Activated CD8-positive, alpha-beta memory T cell treated with anti-CD3 and anti-CD28 coated beads for 4 hours (primary cell): ENCODE measurements around the gene DLL1.

Experiments used
- DNase-seq, 2 donors: peaks; one replicate each; pipeline ENCODE4 v3.0.0-alpha.2; 2020; ENCODE audit warnings: low read depth in 2 of 2

Gene DLL1

GRCh38 chr6:170283212-170284081 is 7.4 kb downstream of the DLL1 start:
- no peak for DNase-seq

GRCh38 chr6:170282512-170283158 is 8.2 kb downstream of the DLL1 start:
- no peak for DNase-seq

GRCh38 chr6:170281331-170282292 is 9.3 kb downstream of the DLL1 start:
- no peak for DNase-seq

DNA sequence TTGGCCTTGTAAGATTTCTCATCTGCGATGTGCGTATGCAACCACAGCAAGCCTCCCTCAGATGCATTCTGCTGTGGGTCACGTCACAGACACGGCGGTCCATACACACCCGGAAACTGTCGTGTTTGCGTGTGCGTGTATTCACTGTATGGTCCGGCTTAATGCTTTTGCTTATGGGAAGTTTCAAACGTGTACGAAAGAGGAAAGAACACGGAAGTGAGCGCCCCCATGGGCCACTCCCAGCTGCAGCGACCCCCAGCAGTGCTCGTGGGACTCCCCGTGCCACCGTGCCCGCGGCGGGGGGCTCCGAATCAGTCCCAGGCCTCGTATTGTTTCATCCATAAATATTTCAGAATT is 10.2 kb downstream of the DLL1 start:
- DNase-seq = no peak

DNA sequence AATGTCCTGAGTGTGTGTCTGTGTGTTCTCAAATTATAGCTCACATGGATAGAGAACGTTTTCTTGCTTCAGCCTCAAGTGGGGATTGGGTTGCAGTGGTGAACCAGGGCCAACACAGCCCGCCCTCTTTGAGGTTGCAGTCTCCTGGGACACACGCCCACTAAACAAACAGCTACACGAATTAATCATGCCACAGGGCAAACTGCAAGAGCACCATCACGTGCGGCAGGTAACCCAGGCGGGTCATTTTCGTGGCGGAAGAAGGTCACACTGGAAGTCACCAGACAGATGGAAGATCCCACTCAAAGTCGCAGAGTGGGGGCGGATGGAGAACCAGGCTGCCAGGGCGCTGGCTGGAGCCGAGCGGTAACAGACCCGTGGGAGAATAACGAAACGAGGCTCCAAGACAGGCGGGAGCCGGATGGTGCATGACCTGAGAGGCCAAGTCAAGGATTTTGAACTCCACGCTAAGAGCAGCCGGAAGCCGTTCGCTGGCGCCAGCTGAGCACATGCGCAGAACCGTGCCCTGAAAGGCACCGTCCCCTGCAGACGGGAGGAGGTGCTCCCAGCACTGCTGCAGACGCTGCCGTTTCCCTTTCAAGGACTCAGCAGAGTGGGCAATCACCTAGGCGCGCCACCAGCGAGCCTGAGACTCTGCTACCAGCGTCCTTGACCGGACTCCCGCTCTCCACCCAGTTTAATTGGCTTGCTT is 10.7 kb downstream of the DLL1 start:
- DNase-seq = peak in 1 of 2 donors; percentile 22

DNA sequence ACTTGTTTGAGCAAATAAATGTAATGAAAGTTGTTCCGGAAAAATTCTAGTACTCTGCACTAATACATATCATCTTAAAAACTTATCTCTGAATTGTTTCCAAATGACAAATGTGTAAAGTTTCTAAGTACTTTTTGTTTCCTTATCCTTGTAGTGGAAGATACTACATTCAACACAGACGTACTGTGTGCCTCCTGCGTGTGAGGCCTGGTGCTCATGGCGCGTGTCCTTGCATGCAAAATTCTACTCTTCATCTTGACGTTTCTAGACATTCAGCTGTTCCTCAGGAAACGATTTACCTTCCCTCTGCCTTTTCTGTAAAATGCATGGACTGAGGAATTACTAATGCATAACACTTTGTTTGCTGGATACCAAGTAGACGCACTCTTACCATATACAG is 11.5 kb downstream of the DLL1 start:
- no peak for DNase-seq

GRCh38 chr6:170278743-170279094 is 12.2 kb downstream of the DLL1 start:
- DNase-seq = no peak

DNA sequence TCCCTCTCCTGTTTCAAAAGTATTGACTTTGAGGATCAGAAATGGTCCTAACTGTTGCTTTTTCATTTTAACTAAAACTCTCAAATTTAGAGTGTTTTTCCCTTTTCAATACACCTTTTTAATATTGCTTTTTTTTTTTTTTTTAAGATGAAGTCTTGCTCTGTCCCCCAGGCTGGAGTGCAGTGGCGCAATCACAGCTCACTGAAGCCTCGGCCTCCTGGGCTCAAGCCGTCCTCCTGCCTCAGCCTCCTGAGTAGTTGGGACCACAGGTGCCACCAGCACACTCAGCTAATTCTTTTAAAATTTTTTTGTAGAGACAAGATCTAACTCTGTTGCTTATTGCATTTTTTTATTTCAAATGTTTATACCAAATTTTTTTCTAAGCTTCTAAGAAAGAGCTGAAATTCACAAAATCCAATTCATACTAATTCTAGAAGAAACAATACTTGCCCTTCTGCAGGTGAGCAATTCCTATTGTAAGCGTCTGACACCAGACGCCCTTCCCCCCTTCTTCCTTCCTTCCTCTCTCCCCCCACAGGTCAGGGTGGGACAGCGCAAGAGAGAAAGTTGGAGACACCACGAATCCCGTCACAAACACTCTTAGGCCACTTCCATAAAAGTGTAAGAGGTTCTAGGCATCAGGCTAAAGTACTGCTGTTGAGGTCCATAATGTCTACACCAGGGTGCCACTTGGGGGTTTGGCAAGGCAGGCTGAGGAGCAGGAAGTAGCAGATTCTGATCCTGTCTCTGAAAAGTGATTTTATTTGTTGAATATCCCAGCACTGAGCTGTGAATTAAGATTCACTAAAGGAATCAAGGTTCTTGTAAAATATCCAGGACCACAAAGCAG is 12.8 kb downstream of the DLL1 start:
- DNase-seq = no peak

DNA sequence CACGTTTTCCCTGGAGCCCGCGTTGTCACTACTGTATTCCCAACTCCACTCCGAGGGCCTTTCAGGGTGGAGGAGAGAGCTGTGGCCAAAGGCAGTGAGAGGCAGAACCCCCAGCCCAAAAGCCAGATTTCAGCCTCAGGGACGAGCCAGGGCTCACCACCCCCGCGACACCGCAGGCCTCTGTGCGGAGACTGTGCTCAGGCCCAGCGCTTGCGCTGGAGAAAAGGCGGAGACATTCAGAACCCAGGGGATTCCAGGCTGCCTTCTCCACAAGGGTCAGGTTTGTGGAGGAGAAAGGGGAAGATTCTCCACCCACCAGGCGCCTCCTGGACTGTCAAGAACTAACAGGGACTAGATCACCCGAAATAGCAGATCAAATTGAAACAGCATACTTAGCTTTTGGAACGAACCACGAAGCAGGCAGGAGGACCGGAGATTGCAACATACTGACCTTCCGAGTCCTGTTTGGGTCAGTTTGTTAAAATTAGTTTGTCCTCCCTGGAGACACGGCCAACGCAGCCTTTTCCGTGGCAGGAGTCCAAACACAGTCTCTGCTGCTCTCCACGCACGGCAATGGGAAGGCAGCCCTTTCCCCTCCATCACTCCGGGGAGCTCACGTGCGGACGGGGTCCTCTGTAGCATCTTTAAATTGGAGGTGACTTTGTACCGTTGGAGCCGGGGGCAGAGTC is 14.4 kb downstream of the DLL1 start:
- DNase-seq = no peak

DNA sequence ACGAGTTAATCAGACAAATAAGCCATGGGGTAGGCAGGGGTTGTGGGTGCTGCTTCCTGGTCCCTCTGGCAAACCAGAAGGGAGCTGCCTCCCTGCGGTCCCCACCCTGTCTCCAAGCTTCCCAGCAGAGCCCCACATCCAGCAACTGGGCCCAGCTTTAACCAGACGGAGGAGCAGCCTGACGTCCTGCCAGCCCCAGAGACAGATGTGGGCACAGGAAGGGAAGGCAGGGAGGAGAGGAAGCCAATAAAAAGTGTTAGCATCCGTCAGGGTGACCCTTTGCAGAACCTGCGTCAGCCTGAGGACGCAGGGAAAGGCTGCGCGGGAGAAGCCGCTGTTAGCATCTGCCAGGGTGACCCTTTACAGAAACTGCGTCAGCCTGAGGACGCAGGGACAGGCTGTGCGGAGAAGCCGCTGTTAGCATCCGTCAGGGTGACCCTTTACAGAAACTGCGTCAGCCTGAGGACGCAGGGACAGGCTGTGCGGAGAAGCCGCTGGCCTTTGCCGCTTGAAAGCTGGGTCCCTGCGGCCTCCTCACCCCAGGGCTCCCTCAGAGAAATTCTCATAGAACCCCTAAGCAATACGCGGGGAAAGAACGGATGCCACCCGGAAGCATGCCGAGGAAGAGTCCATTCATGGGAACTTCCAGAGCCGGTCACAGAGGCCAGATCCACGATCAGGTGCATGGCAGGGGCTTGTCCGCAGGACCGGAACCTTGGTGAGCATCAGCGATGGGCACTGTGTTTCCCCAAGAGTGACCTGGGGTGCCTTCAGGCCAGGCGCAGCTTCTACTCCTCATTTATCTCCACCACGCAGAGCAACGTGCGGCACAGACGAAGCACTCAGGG is 15.9 kb downstream of the DLL1 start:
- no peak for DNase-seq

DNA sequence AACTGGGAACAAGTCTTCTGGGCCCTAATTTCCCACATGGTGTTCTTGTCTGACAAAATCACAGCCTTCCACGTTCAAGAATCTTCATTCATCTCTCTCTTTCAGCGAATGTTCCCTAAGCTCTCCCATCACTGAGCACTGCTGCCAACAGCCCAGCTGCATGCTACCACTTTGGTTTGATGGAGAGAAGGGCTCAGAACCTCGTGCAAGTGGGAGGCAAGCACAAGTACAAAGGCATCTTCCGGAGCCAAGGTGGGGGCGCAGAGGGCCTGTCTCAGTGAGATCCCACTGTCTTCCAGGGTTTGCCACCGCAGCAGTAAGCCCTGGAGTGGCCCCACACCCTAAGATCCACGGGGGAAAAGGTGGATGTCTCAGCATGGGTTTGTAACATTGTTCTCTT is 17.2 kb downstream of the DLL1 start:
- DNase-seq = no peak

GRCh38 chr6:170273191-170273590 is 17.7 kb downstream of the DLL1 start:
- DNase-seq = no peak

GRCh38 chr6:170272341-170273065 is 18.4 kb downstream of the DLL1 start:
- DNase-seq = no peak

DNA sequence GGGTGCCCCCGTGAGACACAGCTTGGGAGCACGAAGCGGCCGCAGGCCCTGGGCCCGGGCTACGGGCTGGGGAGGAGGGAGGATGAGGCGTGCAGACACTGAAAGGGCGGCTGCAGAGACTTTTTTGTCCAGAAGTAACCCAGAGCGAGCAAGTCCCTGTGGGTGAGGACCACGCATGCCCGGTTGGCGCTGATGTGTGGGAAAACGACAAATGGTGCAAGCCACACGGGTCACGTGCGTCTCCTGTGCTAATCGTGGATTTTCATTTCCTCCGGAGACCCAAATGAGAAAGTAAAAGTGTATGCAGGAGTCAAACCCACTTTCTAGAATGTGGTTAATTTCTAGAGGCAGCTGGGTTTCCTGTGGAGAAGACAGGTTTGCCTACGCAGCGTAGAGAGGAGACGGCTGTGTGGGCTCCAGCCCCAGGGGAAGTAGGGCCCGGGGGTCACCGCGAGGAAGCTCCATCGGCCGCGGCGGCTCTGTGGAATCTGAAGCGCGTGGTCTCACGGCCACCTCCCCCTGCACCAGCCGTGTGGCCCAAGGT is 19.0 kb downstream of the DLL1 start:
- DNase-seq = peak; percentile 42 to 64

DNA sequence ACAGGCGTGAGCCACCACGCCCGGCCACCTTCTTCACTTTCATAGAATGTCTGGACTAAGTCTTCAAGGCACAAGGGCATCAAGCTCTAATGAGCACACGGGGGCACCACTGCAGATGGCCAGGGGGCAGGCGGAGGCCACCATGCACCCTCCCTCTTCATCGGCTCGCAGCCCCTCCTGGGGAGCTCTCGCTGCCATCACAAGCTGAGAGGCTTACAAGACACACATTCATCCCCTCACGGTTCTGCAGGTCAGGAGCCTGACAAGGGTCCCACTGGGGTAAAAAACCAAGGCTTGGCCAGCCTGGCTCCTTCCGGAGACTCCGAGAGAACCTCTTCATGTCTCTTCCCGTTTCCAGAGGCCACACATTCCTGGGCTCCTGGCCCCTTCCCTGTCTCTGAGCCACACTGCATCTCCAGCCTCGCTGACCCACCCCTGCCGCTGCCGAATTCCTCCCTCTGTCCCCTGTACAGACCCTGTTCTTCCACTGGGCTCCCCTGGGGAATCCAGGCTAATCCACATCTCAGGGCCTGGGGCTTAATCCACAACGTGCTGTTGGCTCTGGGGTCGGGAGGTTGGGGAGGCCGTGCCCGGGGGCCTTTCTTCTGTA is 19.8 kb downstream of the DLL1 start:
- no peak for DNase-seq

GRCh38 chr6:170269846-170270541 is 20.9 kb downstream of the DLL1 start:
- no peak for DNase-seq

DNA sequence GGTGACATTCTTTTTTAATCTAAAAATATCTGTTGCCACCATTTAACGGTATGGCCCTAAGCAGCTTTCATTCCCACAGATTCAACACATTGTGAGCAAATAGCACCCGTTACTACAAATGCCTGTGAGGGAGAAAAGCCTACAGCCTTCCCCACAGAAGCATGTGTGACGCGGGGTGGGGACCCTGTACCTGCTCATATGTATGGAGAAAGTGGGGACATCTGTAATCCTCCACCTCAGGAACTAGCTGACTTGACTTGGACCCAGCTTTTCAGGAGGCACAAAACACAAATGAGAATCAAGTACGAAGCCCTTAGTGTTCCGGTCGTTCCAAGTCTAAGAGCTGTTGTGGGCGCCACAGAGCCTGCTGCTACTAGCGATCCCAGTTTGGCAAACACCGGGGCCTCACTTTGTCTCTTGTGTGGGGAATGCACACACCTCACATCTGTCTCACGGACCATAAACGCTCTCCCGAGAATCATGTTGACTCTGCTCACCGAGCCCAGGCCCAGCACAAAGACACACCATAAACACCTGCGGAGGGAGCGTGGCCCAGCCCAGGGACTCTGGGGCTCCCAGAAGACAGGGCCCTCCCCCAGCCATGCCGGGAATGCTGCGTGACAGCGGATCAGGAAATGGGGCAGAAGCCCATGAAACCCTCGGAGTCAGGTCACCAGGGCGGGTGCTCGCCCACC is 21.6 kb downstream of the DLL1 start:
- no peak for DNase-seq
